A549 treated with DMSO at 1 μM for 4 hours (cell line): ENCODE results near the gene DUXB. TPM values are rescaled to one million over a fixed set of nuclear protein-coding genes. Genes with fewer than 3 reads are reported as not detected.

Source experiments
- total RNA-seq: library from RNA; stranded (reverse); fragments of 200-300 nt; extraction: Qiagen RNA extraction; gene quantifications from 5 replicates; pipeline ENCODE4 v1.2.3, GENCODE V29; 2022; ENCODE audit warnings: low read depth

Gene DUXB, protein sequence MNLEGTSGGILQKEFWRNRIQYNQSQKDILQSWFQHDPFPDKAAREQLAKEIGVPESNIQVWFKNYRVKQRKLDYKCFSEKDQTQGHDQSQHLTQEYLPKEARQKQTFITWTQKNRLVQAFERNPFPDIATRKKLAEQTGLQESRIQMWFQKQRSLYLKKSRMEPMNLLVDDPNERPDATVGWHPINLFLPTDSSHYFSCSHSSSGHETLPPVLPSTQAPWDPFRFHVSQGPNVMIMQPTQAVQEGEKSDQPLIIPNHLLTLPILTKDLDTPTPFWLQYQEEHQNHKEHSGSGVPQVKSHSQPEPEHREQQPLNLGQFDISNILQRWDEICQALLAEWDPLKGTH
- not detected in 5 replicates for total RNA-seq

DNA sequence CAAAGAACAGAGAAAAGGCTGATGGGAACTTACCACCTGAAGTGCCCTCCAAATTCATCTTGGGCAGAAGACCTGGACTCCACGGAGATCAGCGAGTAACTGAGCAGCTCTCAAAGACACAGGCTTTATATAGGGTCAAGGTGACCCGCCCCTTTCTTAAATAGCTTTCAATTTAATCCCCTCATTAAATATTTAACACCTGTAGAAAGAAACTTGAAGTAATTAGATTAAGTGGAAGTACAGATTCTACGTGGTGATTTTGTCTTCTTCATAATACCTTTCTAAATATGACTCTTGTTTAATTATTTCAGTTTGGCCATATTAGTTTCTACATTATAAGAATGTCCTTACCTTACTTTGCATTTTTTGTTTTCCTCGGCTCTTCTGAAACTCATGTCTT, at the start of gene DUXB:
DUXB (minus strand) TSS at position 101 of the 400 bp plus-strand sequence; CDS start at position 58, 43 bp downstream.

DNA sequence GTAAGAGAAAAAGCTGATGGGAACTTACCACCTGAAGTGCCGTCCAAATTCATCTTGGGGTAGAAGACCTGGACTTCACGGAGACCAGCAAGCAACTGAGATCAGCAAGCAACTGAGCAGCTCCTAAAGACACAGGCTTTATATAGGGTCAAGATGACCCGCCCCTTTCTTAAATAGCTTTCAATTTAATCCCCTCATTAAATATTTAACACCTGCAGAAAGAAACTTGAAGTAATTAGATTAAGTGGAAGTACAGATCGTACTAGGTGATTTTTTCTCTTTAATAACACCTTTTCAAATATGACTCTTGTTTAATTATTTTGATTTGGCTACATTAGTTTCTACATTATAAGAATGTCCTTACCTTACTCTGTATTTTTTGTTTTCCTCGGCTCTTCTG, 25.1 kb upstream of the DUXB start, which contains the start of gene CPHXL:
CPHXL (minus strand) TSS at position 101 of the 400 bp plus-strand sequence; CDS start at position 53, 48 bp downstream.

DNA sequence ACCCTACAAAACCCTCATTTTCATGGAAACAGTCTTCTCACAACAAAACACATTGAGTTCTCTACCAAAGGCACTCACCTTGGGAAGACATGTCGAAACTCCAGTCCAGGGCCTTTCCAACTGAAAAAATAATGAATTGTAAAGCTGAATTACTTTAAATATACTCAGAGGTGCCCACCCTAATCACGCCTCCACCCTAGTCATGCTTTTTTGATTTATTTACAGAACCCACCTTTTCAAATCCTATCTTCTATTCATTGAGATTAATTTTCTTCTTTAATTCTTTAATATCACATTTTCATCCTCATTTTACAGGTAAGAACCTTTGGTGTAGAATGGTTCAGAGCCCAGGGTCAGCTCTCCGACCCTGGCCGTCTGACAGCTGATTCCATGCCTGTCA, 24.4 kb downstream of the DUXB start, which contains the start of gene CPHXL2:
CPHXL2 (minus strand) TSS at position 101 of the 400 bp plus-strand sequence; CDS start at position 91, 10 bp downstream.

DNA sequence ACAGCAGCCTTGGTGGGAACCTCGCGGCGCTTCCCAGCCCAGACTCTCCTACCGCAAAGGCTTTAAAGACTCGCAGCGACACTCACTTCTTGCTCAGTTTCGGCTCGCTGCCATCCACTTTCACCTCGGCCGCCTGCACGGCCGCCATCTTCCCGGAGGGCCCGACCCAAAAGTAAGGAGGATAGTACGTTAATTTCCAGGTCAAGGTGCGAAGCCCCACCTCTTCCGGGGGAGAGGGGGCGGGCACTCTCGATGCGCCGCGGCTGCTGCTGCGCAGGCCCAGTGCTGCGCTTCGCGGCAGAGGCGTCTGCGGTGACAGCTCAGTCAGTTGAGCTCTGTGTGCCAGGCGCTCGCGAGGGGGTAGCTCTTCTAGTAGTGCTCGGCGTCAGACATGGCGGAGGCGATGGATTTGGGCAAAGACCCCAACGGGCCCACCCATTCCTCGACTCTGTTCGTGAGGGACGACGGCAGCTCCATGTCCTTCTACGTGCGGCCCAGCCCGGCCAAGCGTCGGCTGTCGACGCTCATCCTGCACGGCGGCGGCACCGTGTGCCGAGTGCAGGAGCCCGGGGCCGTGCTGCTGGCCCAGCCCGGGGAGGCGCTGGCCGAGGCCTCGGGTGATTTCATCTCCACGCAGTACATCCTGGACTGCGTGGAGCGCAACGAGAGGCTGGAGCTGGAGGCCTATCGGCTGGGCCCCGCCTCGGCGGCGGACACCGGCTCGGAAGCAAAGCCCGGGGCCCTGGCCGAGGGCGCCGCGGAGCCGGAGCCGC, 53.6 kb downstream of the DUXB start, which contains the start of the genes KARS1 and TERF2IP:
KARS1 (minus strand) TSS at position 174 of the 773 bp plus-strand sequence; CDS start at position 148, 26 bp downstream.
TERF2IP (plus strand) TSS at position 282 of the 773 bp plus-strand sequence; CDS start at position 392, 110 bp downstream.

Other genes with a start within 250 kb of the DUXB start
- 12.5 to 19.0 TPM (median 16.0 TPM) in 5 replicates for gene TMEM170A, start 236.8 kb downstream of the DUXB start, total RNA-seq
- 0.07 to 0.16 TPM (median 0.12 TPM) in 5 replicates for gene CHST6, start 206.0 kb downstream of the DUXB start, total RNA-seq
- gene CHST5, start 165.4 kb downstream of the DUXB start, total RNA-seq = 0.07 to 0.10 TPM (median 0.08 TPM) in 3 of 5 replicates, not detected in the others
- gene TMEM231, start 145.2 kb downstream of the DUXB start, total RNA-seq = 8.5 to 9.8 TPM (median 9.6 TPM) in 5 replicates
- gene GABARAPL2, start 135.1 kb downstream of the DUXB start, total RNA-seq = 77.2 to 101 TPM (median 90.6 TPM) in 5 replicates
- 34.0 to 46.1 TPM (median 43.2 TPM) in 5 replicates for gene ADAT1, start 78.2 kb downstream of the DUXB start, total RNA-seq
- gene KARS1, start 53.8 kb downstream of the DUXB start, total RNA-seq = 173 to 184 TPM (median 178 TPM) in 5 replicates
- gene TERF2IP, start 53.7 kb downstream of the DUXB start, total RNA-seq = 39.3 to 47.8 TPM (median 45.2 TPM) in 5 replicates
- not detected in 5 replicates for gene CPHXL2, start 24.5 kb downstream of the DUXB start, total RNA-seq
- gene CPHXL, start 25.0 kb upstream of the DUXB start, total RNA-seq = not detected in 5 replicates